Esophagus muscularis mucosa (tissue), 4 donors: Measurements from ENCODE around the gene PDE1A. TPM values are rescaled to one million over a fixed set of nuclear protein-coding genes. Genes with fewer than 3 reads are reported as not detected.

Source experiments
- DNase-seq: peaks from one replicate; pipeline ENCODE4 v3.0.0-alpha.2; 2017; ENCODE audit errors: extremely low spot score
- H3K27ac ChIP-seq, 4 donors: fragments of 200-600 bp; sonication (generic); replicated peaks in 1 of 4; 1 replicate in 3 of 4; 2 replicates in 1 of 4; pipeline ENCODE4 v1.5.1; 2016 to 2019; ENCODE audit warnings: mild to moderate bottlenecking in 1 of 4
- H3K27me3 ChIP-seq, 4 donors: fragments of 200-600 bp; sonication (generic); one replicate each; pipeline versions ENCODE4 v1.5.1 to v1.6.0; 2016 to 2019
- H3K36me3 ChIP-seq, 4 donors: fragments of 200-600 bp; sonication (generic); one replicate each; pipeline ENCODE4 v1.5.1; 2016 to 2019
- H3K4me1 ChIP-seq, 4 donors: fragments of 200-600 bp; sonication (generic); one replicate each; pipeline ENCODE4 v1.5.1; 2016 to 2019
- H3K4me3 ChIP-seq, 4 donors: fragments of 200-600 bp; sonication (generic); 1 replicate in 2 of 4; 2 replicates in 2 of 4; pipeline ENCODE4 v1.5.1; 2016 to 2019; ENCODE audit warnings: mild to moderate bottlenecking in 4 of 4, moderate library complexity in 1 of 4
- H3K9me3 ChIP-seq, 4 donors: fragments of 200-600 bp; sonication (generic); 1 replicate in 3 of 4; 2 replicates in 1 of 4; pipeline ENCODE4 v1.5.1; 2016 to 2019
- CTCF ChIP-seq, 3 experiments: fragments of 200-600 bp in 2 of 3; fragments of 450-650 bp in 1 of 3; sonication (generic) in 2 of 3; IDR thresholded peaks; one replicate each; pipeline ENCODE4 v1.5.1; 2017 to 2019; ENCODE audit warnings: antibody characterized with exemption in 3 of 3, mild to moderate bottlenecking in 2 of 3, moderate library complexity in 1 of 3
- EP300 ChIP-seq: sonication (generic); formaldehyde crosslinking; IDR thresholded peaks from one replicate; pipeline ENCODE4 v1.6.1; 2017; ENCODE audit warnings: antibody characterized with exemption
- POLR2A ChIP-seq: fragments of 450-650 bp; IDR thresholded peaks from one replicate; pipeline ENCODE4 v1.6.1; 2017; ENCODE audit warnings: antibody characterized with exemption, moderate library complexity, mild to moderate bottlenecking, low read depth
- POLR2AphosphoS5 ChIP-seq, 2 donors: sonication (generic); formaldehyde crosslinking; IDR thresholded peaks; one replicate each; pipeline ENCODE4 v1.6.1; 2017; ENCODE audit warnings: antibody characterized with exemption in 2 of 2
- WGBS: methylation state at CpG from one replicate; pipeline ENCODE4 v1.1.5; 2018; 5-methylcytosine and 5-hydroxymethylcytosine counted together
- intact Hi-C: fragments of 100-400 bp; cut with DNase I; formaldehyde crosslinking; loops from one replicate; pipeline ENCODE4 v1.15.1; 2023
- total RNA-seq, 4 donors: library from RNA; depleted of rRNA; stranded (reverse); fragments of >200 nt; gene quantifications; one replicate each; pipeline versions ENCODE4 v1.1.0 to v1.2.1, GENCODE V29; 2016

The PDE1A gene
- total RNA-seq, 4 donors from 2014 or later, result 10.2 to 13.6 (median 10.9) TPM

- no peak overlapping the region for H3K4me3 ChIP-seq
- DNase-seq, result no peak
- no peak overlapping the region for H3K27ac ChIP-seq
- no peaks in the 10 kb centered on the region for H3K36me3 ChIP-seq
- 53% methylated on average over 2 of the region's 2 CpGs for WGBS
- intact Hi-C loops, result no loop called here
- no peaks in the 10 kb centered on the region for H3K27me3 ChIP-seq
- H3K9me3 ChIP-seq, result no peaks in the 10 kb centered on the region
- H3K4me1 ChIP-seq, result peaks cover 0 to 8% (median 3%) of the 10 kb centered on the region in 4 donors
- TF ChIP-seq EP300 (no peak), CTCF (IDR thresholded peaks at IDR 0.05) (no peak), POLR2A (no peak), POLR2AphosphoS5 (IDR thresholded peaks at IDR 0.05) (no peak)
Measured at GRCh38 chr2:182349268-182349667, 77.6 kb downstream of the PDE1A start.

- peaks cover 0 to 5% (median 2%) of the 10 kb centered on the region in 4 donors for H3K4me1 ChIP-seq
- DNase-seq, result no peak
- 95% methylated on average over 3 of the region's 3 CpGs for WGBS
- H3K27me3 ChIP-seq, result no peaks in the 10 kb centered on the region
- no peaks in the 10 kb centered on the region for H3K9me3 ChIP-seq
- H3K36me3 ChIP-seq, result no peaks in the 10 kb centered on the region
- no peak for TF ChIP-seq POLR2AphosphoS5 (IDR thresholded peaks at IDR 0.05)
- TF ChIP-seq EP300, result no peak
- TF ChIP-seq POLR2A, result no peak
- TF ChIP-seq CTCF (IDR thresholded peaks at IDR 0.05), result no peak
- intact Hi-C loops, result no loop called here
- H3K4me3 ChIP-seq, result no peak overlapping the region
- H3K27ac ChIP-seq, result no peak overlapping the region
Measured at GRCh38 chr2:182345384-182345783, 81.5 kb downstream of the PDE1A start.

GRCh38 chr2:182330451-182331305 lies 96.2 kb downstream of the PDE1A start:
- TF ChIP-seq CTCF (IDR thresholded peaks at IDR 0.05) (no peak), POLR2AphosphoS5 (IDR thresholded peaks at IDR 0.05) (no peak), POLR2A (no peak), EP300 (no peak)
- WGBS, result 73% methylated on average over 5 of the region's 5 CpGs
- Histone ChIP-seq H3K4me3 (no peak overlapping the region), H3K27ac (no peak overlapping the region), H3K9me3 (no peaks in the 10 kb centered on the region), H3K36me3 (no peaks in the 10 kb centered on the region), H3K4me1 (no peaks in the 10 kb centered on the region), H3K27me3 (no peaks in the 10 kb centered on the region)
- intact Hi-C loops, result no loop called here
- no peak for DNase-seq

GRCh38 chr2:182324665-182325064 lies 102.2 kb downstream of the PDE1A start:
- no peak for TF ChIP-seq CTCF (IDR thresholded peaks at IDR 0.05)
- TF ChIP-seq POLR2AphosphoS5 (IDR thresholded peaks at IDR 0.05), result no peak
- TF ChIP-seq EP300, result no peak
- no peak for TF ChIP-seq POLR2A
- 84% methylated on average over 4 of the region's 4 CpGs for WGBS
- Histone ChIP-seq H3K27me3 (no peaks in the 10 kb centered on the region), H3K4me3 (no peak overlapping the region), H3K4me1 (no peaks in the 10 kb centered on the region), H3K9me3 (no peaks in the 10 kb centered on the region), H3K27ac (no peak overlapping the region), H3K36me3 (no peaks in the 10 kb centered on the region)
- intact Hi-C loops, result no loop called here
- no peak for DNase-seq
